Measurements from ENCODE around the gene MARCHF10. TPM values are rescaled to one million over a fixed set of nuclear protein-coding genes. Genes with fewer than 3 reads are reported as not detected.
A peak's percentile ranks its signal among the peaks of the same experiment; 100 is the strongest.

MARCHF10 gene
- total RNA-seq, 5 donors from 2014 or later (not counting 1 experiment from before 2014, with no cell fraction given) = 0.10 to 0.23 (median 0.13) TPM; not detected in 2

- Histone ChIP-seq H3K27ac (ENCODE audit: low read length) (no peak overlapping the region), H3K36me3 (ENCODE audit: control insufficient read depth in 2 of 2, extremely low read depth in 1 of 2, insufficient read depth in 1 of 2, low read length in 1 of 2) (no peaks in the 10 kb centered on the region), H3K9me3 (no peaks in the 10 kb centered on the region), H3K27me3 (replicated peaks in 1 of 2; ENCODE audit: control insufficient read depth in 2 of 2, extremely low read depth in 1 of 2, insufficient read depth in 2 of 2, low read length in 1 of 2) (peaks cover 2 to 32% of the 10 kb centered on the region in 2 experiments), H3K4me3 (ENCODE audit: control insufficient read depth in 1 of 2, extremely low read depth in 1 of 2, low read length in 1 of 2) (no peak overlapping the region), H3K4me1 (ENCODE audit: control insufficient read depth in 1 of 2, extremely low read depth in 1 of 2, insufficient read depth in 2 of 2, low read length in 2 of 2) (peaks cover 0 to 15% of the 10 kb centered on the region in 2 experiments)
- CTCF ChIA-PET = no interaction called here
- Mint-ChIP-seq H3K9me3 (no peaks in the 10 kb centered on the region), H3K4me3 (no peak overlapping the region), H3K27ac (no peak overlapping the region), H3K27me3 (no peaks in the 10 kb centered on the region), H3K4me1 (peaks cover 0 to 4% (median 3%) of the 10 kb centered on the region in 3 donors), H3K36me3 (no peaks in the 10 kb centered on the region)
- ATAC-seq (replicated peaks in 1 of 4) = no peak
- POLR2A ChIA-PET = no interaction called here
- WGBS (ENCODE audit: insufficient coverage) = 92% methylated on average over 17 of the region's 20 CpGs
- no peak for DNase-seq
Observed at GRCh38 chr17:62706598-62707424, 101.3 kb downstream of the MARCHF10 start.

- no peak overlapping the region for H3K27ac ChIP-seq (ENCODE audit: low read length)
- Mint-ChIP-seq H3K36me3 (no peaks in the 10 kb centered on the region), H3K27me3 (no peaks in the 10 kb centered on the region), H3K9me3 (no peaks in the 10 kb centered on the region), H3K27ac (no peak overlapping the region), H3K4me3 (peak overlapping the region in 2 of 3 donors; percentile 8 to 67), H3K4me1 (peaks cover 0 to 4% (median 3%) of the 10 kb centered on the region in 3 donors)
- ATAC-seq (replicated peaks in 1 of 4) (no peak), DNase-seq (no peak)
- H3K9me3 ChIP-seq = no peaks in the 10 kb centered on the region
- POLR2A ChIA-PET = no interaction called here
- peaks cover 2 to 32% of the 10 kb centered on the region in 2 experiments for H3K27me3 ChIP-seq (replicated peaks in 1 of 2; ENCODE audit: control insufficient read depth in 2 of 2, extremely low read depth in 1 of 2, insufficient read depth in 2 of 2, low read length in 1 of 2)
- H3K36me3 ChIP-seq (ENCODE audit: control insufficient read depth in 2 of 2, extremely low read depth in 1 of 2, insufficient read depth in 1 of 2, low read length in 1 of 2) = no peaks in the 10 kb centered on the region
- no peak overlapping the region for H3K4me3 ChIP-seq (ENCODE audit: control insufficient read depth in 1 of 2, extremely low read depth in 1 of 2, low read length in 1 of 2)
- 82% methylated on average over 11 of the region's 14 CpGs for WGBS (ENCODE audit: insufficient coverage)
- H3K4me1 ChIP-seq (ENCODE audit: control insufficient read depth in 1 of 2, extremely low read depth in 1 of 2, insufficient read depth in 2 of 2, low read length in 2 of 2) = peaks cover 0 to 15% of the 10 kb centered on the region in 2 experiments
- CTCF ChIA-PET = interaction anchor here in 1 of 2 donors (1.1 kb wide), 1 partner anchor 18 kb away, joined by 3 read pairs; no protein-coding TSS in a partner anchor
Observed at GRCh38 chr17:62705778-62706597, 102.1 kb downstream of the MARCHF10 start.

GRCh38 chr17:62705156-62705777 lies 102.8 kb downstream of the MARCHF10 start:
- peaks cover 0 to 4% (median 3%) of the 10 kb centered on the region in 3 donors for H3K4me1 Mint-ChIP-seq
- H3K27ac Mint-ChIP-seq = no peak overlapping the region
- WGBS (ENCODE audit: insufficient coverage) = 87% methylated on average over 7 of the region's 11 CpGs
- H3K36me3 ChIP-seq (ENCODE audit: control insufficient read depth in 2 of 2, extremely low read depth in 1 of 2, insufficient read depth in 1 of 2, low read length in 1 of 2) = no peaks in the 10 kb centered on the region
- H3K4me3 ChIP-seq (ENCODE audit: control insufficient read depth in 1 of 2, extremely low read depth in 1 of 2, low read length in 1 of 2) = no peak overlapping the region
- no peaks in the 10 kb centered on the region for H3K36me3 Mint-ChIP-seq
- H3K9me3 ChIP-seq = no peaks in the 10 kb centered on the region
- no peaks in the 10 kb centered on the region for H3K27me3 Mint-ChIP-seq
- no peak overlapping the region for H3K27ac ChIP-seq (ENCODE audit: low read length)
- H3K9me3 Mint-ChIP-seq = no peaks in the 10 kb centered on the region
- DNase-seq = no peak
- H3K4me3 Mint-ChIP-seq = peak overlapping the region; percentile 63 to 72 (median 67)
- ChIA-PET CTCF (interaction anchor here in 1 of 2 donors (1.1 kb wide), 1 partner anchor 19 kb away, joined by 3 read pairs; no protein-coding TSS in a partner anchor), POLR2A (no interaction called here)
- peaks cover 0 to 15% of the 10 kb centered on the region in 2 experiments for H3K4me1 ChIP-seq (ENCODE audit: control insufficient read depth in 1 of 2, extremely low read depth in 1 of 2, insufficient read depth in 2 of 2, low read length in 2 of 2)
- ATAC-seq (replicated peaks in 1 of 4) = no peak
- peaks cover 2 to 34% of the 10 kb centered on the region in 2 experiments for H3K27me3 ChIP-seq (replicated peaks in 1 of 2; ENCODE audit: control insufficient read depth in 2 of 2, extremely low read depth in 1 of 2, insufficient read depth in 2 of 2, low read length in 1 of 2)

GRCh38 chr17:62704381-62704971 lies 103.6 kb downstream of the MARCHF10 start:
- Histone ChIP-seq H3K27me3 (replicated peaks in 1 of 2; ENCODE audit: control insufficient read depth in 2 of 2, extremely low read depth in 1 of 2, insufficient read depth in 2 of 2, low read length in 1 of 2) (peaks cover 2 to 36% of the 10 kb centered on the region in 2 experiments), H3K4me1 (ENCODE audit: control insufficient read depth in 1 of 2, extremely low read depth in 1 of 2, insufficient read depth in 2 of 2, low read length in 2 of 2) (peaks cover 0 to 15% of the 10 kb centered on the region in 2 experiments), H3K27ac (ENCODE audit: low read length) (no peak overlapping the region), H3K36me3 (ENCODE audit: control insufficient read depth in 2 of 2, extremely low read depth in 1 of 2, insufficient read depth in 1 of 2, low read length in 1 of 2) (no peaks in the 10 kb centered on the region), H3K4me3 (ENCODE audit: control insufficient read depth in 1 of 2, extremely low read depth in 1 of 2, low read length in 1 of 2) (peak overlapping the region; percentile 44 to 71), H3K9me3 (no peaks in the 10 kb centered on the region)
- Mint-ChIP-seq H3K9me3 (no peaks in the 10 kb centered on the region), H3K27me3 (peaks cover 0 to 3% of the 10 kb centered on the region in 2 donors), H3K4me1 (peaks cover 0 to 4% (median 3%) of the 10 kb centered on the region in 3 donors), H3K4me3 (peak overlapping the region; percentile 67 to 74 (median 72)), H3K27ac (no peak overlapping the region), H3K36me3 (no peaks in the 10 kb centered on the region)
- ATAC-seq (replicated peaks in 1 of 4) = peak in 3 of 4 experiments; percentile 7 to 11 (median 8)
- peak in 3 of 35 experiments; percentile 8 to 15 (median 13) for DNase-seq
- POLR2A ChIA-PET = interaction anchor here in 1 of 2 donors (0.5 kb wide), 1 partner anchor 18 kb away, joined by 4 read pairs; no protein-coding TSS in a partner anchor
- CTCF ChIA-PET = no interaction called here
- WGBS (ENCODE audit: insufficient coverage) = 7% methylated on average over 24 of the region's 31 CpGs

GRCh38 chr17:62703776-62704380 lies 104.2 kb downstream of the MARCHF10 start:
- Mint-ChIP-seq H3K4me1 (peaks cover 0 to 4% (median 3%) of the 10 kb centered on the region in 3 donors), H3K27ac (no peak overlapping the region), H3K36me3 (no peaks in the 10 kb centered on the region), H3K27me3 (peaks cover 0 to 4% of the 10 kb centered on the region in 2 donors), H3K4me3 (peak overlapping the region; percentile 47 to 67 (median 58)), H3K9me3 (no peaks in the 10 kb centered on the region)
- ATAC-seq (replicated peaks in 1 of 4) = peak; percentile 92 to 97 (median 95)
- Histone ChIP-seq H3K36me3 (ENCODE audit: control insufficient read depth in 2 of 2, extremely low read depth in 1 of 2, insufficient read depth in 1 of 2, low read length in 1 of 2) (no peaks in the 10 kb centered on the region), H3K9me3 (no peaks in the 10 kb centered on the region), H3K4me1 (ENCODE audit: control insufficient read depth in 1 of 2, extremely low read depth in 1 of 2, insufficient read depth in 2 of 2, low read length in 2 of 2) (peaks cover 0 to 15% of the 10 kb centered on the region in 2 experiments), H3K4me3 (ENCODE audit: control insufficient read depth in 1 of 2, extremely low read depth in 1 of 2, low read length in 1 of 2) (peak overlapping the region; percentile 44 to 71), H3K27ac (ENCODE audit: low read length) (no peak overlapping the region), H3K27me3 (replicated peaks in 1 of 2; ENCODE audit: control insufficient read depth in 2 of 2, extremely low read depth in 1 of 2, insufficient read depth in 2 of 2, low read length in 1 of 2) (peaks cover 2 to 36% of the 10 kb centered on the region in 2 experiments)
- WGBS (ENCODE audit: insufficient coverage) = under 1% methylated on average over 75 of the region's 80 CpGs
- DNase-seq = peak in 34 of 35 experiments; percentile 18 to 81 (median 55)
- POLR2A ChIA-PET = interaction anchor here in 1 of 2 donors (0.5 kb wide), 1 partner anchor 19 kb away, joined by 4 read pairs; no protein-coding TSS in a partner anchor
- CTCF ChIA-PET = no interaction called here

Measured in T-cell (primary cell).